DMS 273 (cell line): ENCODE results near the gene PRMT5.

Experiments used
- DNase-seq: peaks from one replicate; lab custom pipeline; 2025; ENCODE audit not compliant: unreplicated experiment; lab: John Stamatoyannopoulos, UW

The PRMT5 gene

GRCh38 chr14:22898302-22899090 lies 30.7 kb downstream of the PRMT5 start:
- no peak for DNase-seq

GRCh38 chr14:22897357-22897756 lies 31.8 kb downstream of the PRMT5 start:
- no peak for DNase-seq

- DNase-seq, result no peak
These were observed 32.4 kb downstream of the PRMT5 start for GRCh38 chr14:22896760-22897159.

- DNase-seq, result no peak
These were observed 32.8 kb downstream of the PRMT5 start for GRCh38 chr14:22896356-22896755.

- no peak for DNase-seq
These were observed 33.8 kb downstream of the PRMT5 start for GRCh38 chr14:22895402-22895801.

GRCh38 chr14:22893706-22894105 lies 35.5 kb downstream of the PRMT5 start:
- no peak for DNase-seq

- peak; percentile 73 for DNase-seq
These were observed 36.7 kb downstream of the PRMT5 start for GRCh38 chr14:22892488-22892887.

- peak; percentile 67 for DNase-seq
These were observed 38.8 kb downstream of the PRMT5 start for GRCh38 chr14:22890416-22890815.

- no peak for DNase-seq
These were observed 40.5 kb downstream of the PRMT5 start for GRCh38 chr14:22888662-22889061.

GRCh38 chr14:22887990-22888378 lies 41.2 kb downstream of the PRMT5 start:
- DNase-seq, result no peak

- DNase-seq, result peak; percentile 91
These were observed 41.8 kb downstream of the PRMT5 start for GRCh38 chr14:22887260-22887989.

- peak; percentile 72 for DNase-seq
These were observed 42.5 kb downstream of the PRMT5 start for GRCh38 chr14:22886500-22887259.

GRCh38 chr14:22885975-22886374 lies 43.2 kb downstream of the PRMT5 start:
- no peak for DNase-seq

GRCh38 chr14:22884738-22885523 lies 44.2 kb downstream of the PRMT5 start:
- no peak for DNase-seq

GRCh38 chr14:22884076-22884737 lies 45.0 kb downstream of the PRMT5 start:
- DNase-seq, result no peak

- DNase-seq, result no peak
These were observed 45.8 kb downstream of the PRMT5 start, which contains the start of gene REM2 for GRCh38 chr14:22883173-22883976. TSS of gene REM2 (plus strand) at chr14:22883222. CDS start at chr14:22883288, 66 bp downstream.

GRCh38 chr14:22882529-22883172 lies 46.5 kb downstream of the PRMT5 start:
- DNase-seq, result peak; percentile 66

- DNase-seq, result no peak
These were observed 47.1 kb downstream of the PRMT5 start for GRCh38 chr14:22882064-22882463.
